Keratinocyte (primary cell): ENCODE measurements around the gene ATRNL1.
"Not testable (repeated sequence)": the region's sequence is repeated elsewhere in the genome, so short reads cannot be mapped to it uniquely, and the experiment has no call there.

Source experiments
- EZH2 ChIP-seq: IDR thresholded peaks from one replicate; pipeline ENCODE4 v1.6.1; 2012; ENCODE audit warnings: inconsistent platforms, mild to moderate bottlenecking, low read length, moderate library complexity
- TF ChIP-seq, protein P1 (sequence below), 3 experiments: IDR thresholded peaks in 1 of 3; conservative IDR thresholded peaks in 1 of 3; optimal IDR thresholded peaks in 1 of 3; 2 replicates in 2 of 3; 3 replicates in 1 of 3; pipeline versions ENCODE3 to v1.5.1; 2011; ENCODE audit warnings: low read length in 3 of 3, mild to moderate bottlenecking in 3 of 3, moderate library complexity in 2 of 3, control low read depth in 1 of 3, inconsistent platforms in 1 of 3; ENCODE audit not compliant: insufficient read depth in 2 of 3; ENCODE audit errors: extremely low read depth in 1 of 3

DNA sequence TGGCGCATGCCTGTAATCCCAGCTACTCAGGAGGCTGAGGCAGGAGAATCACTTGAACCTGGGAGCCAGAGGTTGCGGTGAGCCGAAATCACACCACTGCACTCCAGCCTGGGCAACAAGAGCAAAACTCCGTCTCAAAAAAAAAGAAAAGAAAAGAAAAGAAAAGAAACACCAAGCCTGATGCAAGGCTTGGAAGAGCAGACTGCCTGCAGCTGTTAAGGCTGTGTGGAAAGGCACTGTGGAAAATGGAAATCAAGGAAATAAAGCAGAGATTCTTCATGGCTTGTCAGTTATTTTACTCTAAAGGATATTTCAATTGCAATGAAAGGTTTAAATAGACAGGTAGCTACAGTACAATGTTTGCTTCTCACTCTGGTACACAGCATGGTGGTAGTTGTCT is 735.0 kb downstream of the ATRNL1 start:
- not testable (repeated sequence) for TF ChIP-seq EZH2
- TF ChIP-seq, protein P1, sequence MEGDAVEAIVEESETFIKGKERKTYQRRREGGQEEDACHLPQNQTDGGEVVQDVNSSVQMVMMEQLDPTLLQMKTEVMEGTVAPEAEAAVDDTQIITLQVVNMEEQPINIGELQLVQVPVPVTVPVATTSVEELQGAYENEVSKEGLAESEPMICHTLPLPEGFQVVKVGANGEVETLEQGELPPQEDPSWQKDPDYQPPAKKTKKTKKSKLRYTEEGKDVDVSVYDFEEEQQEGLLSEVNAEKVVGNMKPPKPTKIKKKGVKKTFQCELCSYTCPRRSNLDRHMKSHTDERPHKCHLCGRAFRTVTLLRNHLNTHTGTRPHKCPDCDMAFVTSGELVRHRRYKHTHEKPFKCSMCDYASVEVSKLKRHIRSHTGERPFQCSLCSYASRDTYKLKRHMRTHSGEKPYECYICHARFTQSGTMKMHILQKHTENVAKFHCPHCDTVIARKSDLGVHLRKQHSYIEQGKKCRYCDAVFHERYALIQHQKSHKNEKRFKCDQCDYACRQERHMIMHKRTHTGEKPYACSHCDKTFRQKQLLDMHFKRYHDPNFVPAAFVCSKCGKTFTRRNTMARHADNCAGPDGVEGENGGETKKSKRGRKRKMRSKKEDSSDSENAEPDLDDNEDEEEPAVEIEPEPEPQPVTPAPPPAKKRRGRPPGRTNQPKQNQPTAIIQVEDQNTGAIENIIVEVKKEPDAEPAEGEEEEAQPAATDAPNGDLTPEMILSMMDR (optimal IDR thresholded peaks at IDR 0.05 in 1 of 3, IDR thresholded peaks at IDR 0.05 in 1 of 3, conservative IDR thresholded peaks at IDR 0.05 in 1 of 3; ENCODE audit: extremely low read depth in 1 of 3, insufficient read depth in 2 of 3, low read length in 3 of 3) = not testable (repeated sequence)
